GM12878 (cell line): Measurements from ENCODE around the gene ARHGAP12. TPM values are rescaled to one million over a fixed set of nuclear protein-coding genes. Genes with fewer than 3 reads are reported as not detected.

ENCODE experiments used
- ATAC-seq: fragments of 200-7000 bp; cut with Tn5 transposase; 3 replicates; pipeline ENCODE4 v1.9.1; 2020; ENCODE audit warnings: mild to moderate bottlenecking, moderate library complexity
- BruUV-seq: library from RNA; stranded (reverse); fragments of 400-500 nt; replicated peaks from 2 replicates; lab custom pipeline; 2021; lab: Mats Ljungman, UMichigan
- CTCF ChIA-PET: fragments of 300-600 bp; sonication (Branson Sonifier 250); formaldehyde crosslinking; extraction: SDS; loops from one replicate; lab custom pipeline; 2021; ENCODE audit warnings: inconsistent platforms; lab: Yijun Ruan, JAX
- POLR2A ChIA-PET: fragments of 350-600 bp; formaldehyde crosslinking; extraction: SDS; loops from one replicate; lab custom pipeline; 2021; ENCODE audit warnings: inconsistent platforms; lab: Charles Lee
- RAD21 ChIA-PET: fragments of 300-600 bp; sonication (Branson Sonifier 250); formaldehyde crosslinking; loops from one replicate; lab custom pipeline; 2023; ENCODE audit warnings: antibody characterized with exemption; ENCODE audit not compliant: unreplicated experiment; lab: Charles Lee
- SMC1A ChIA-PET: fragments of 300-600 bp; sonication (Branson Sonifier 250); formaldehyde crosslinking; loops from one replicate; lab custom pipeline; 2023; ENCODE audit not compliant: unreplicated experiment, uncharacterized antibody; lab: Charles Lee
- DNase-seq: peaks from one replicate; pipeline ENCODE4 v3.0.0-alpha.2; 2011; ENCODE audit warnings: low read depth, low spot score
- FAIRE-seq: peaks from 3 replicates; lab custom pipeline; 2011; peaks lifted over from hg19 to GRCh38; lab: Jason Lieb, UNC
- H2AFZ ChIP-seq: 2 replicates; pipeline ENCODE4 v1.6.0; 2011; ENCODE audit warnings: low read depth, low read length, control low read depth; ENCODE audit not compliant: control insufficient read depth
- H3K27ac ChIP-seq: 2 replicates; pipeline ENCODE4 v1.5.1; 2011; ENCODE audit warnings: control low read depth; ENCODE audit not compliant: control insufficient read depth, insufficient read depth
- H3K27me3 ChIP-seq, 2 experiments: replicated peaks in 1 of 2; 2 replicates each; pipeline versions ENCODE4 v1.6.0 to v1.6.1; 2011; ENCODE audit warnings: low read length in 1 of 2; ENCODE audit not compliant: control insufficient read depth in 2 of 2, insufficient read depth in 2 of 2
- H3K36me3 ChIP-seq, 2 experiments: 2 replicates each; pipeline ENCODE4 v1.5.1; 2011; ENCODE audit warnings: low read length in 1 of 2; ENCODE audit not compliant: control insufficient read depth in 2 of 2, insufficient read depth in 2 of 2
- H3K4me1 ChIP-seq: 2 replicates; pipeline ENCODE4 v1.6.1; 2011; ENCODE audit warnings: mild to moderate bottlenecking, low read length, moderate library complexity, mixed read lengths; ENCODE audit not compliant: control insufficient read depth, insufficient read depth
- H3K4me2 ChIP-seq: 2 replicates; pipeline ENCODE4 v1.6.0; 2011; ENCODE audit warnings: control low read depth; ENCODE audit not compliant: control insufficient read depth, insufficient read depth
- H3K4me3 ChIP-seq: fragments of 200-600 bp; sonication (generic); 2 replicates; pipeline ENCODE4 v1.5.1; 2016
- H3K79me2 ChIP-seq: 2 replicates; pipeline ENCODE4 v1.6.0; 2011; ENCODE audit warnings: low read length; ENCODE audit not compliant: control insufficient read depth, insufficient read depth
- H3K9ac ChIP-seq: 2 replicates; pipeline ENCODE4 v1.8.0; 2011; ENCODE audit warnings: low read length, control low read depth, mixed read lengths; ENCODE audit not compliant: control insufficient read depth, insufficient read depth
- H3K9me3 ChIP-seq: replicated peaks from 3 replicates; pipeline ENCODE4 v1.5.1; 2011; ENCODE audit warnings: mild to moderate bottlenecking, low read length; ENCODE audit not compliant: control insufficient read depth, insufficient read depth
- H4K20me1 ChIP-seq: 2 replicates; pipeline ENCODE4 v1.6.0; 2011; ENCODE audit not compliant: control insufficient read depth, insufficient read depth
- BACH1 ChIP-seq: fragments of 450-650 bp; IDR thresholded peaks from 2 replicates; pipeline ENCODE4 v1.6.1; 2017; ENCODE audit warnings: mild to moderate bottlenecking, borderline replicate concordance
- BHLHE40 ChIP-seq, 2 experiments: fragments of 450-650 bp in 1 of 2; IDR thresholded peaks; 2 replicates each; pipeline ENCODE4 v1.6.1; 2011 to 2017; ENCODE audit warnings: low read depth in 2 of 2, borderline replicate concordance in 1 of 2, improper control_type of control experiment in 1 of 2, low read length in 1 of 2, mild to moderate bottlenecking in 1 of 2
- EED ChIP-seq: sonication (generic); IDR thresholded peaks from 2 replicates; pipeline ENCODE4 v1.6.1; 2016; ENCODE audit warnings: antibody characterized with exemption, low read depth
- YY1 ChIP-seq: IDR thresholded peaks from 2 replicates; pipeline ENCODE4 v1.6.1; 2011; ENCODE audit warnings: low read depth, mild to moderate bottlenecking, low read length
- ZNF687 ChIP-seq: fragments of 450-650 bp; IDR thresholded peaks from 2 replicates; pipeline ENCODE4 v1.6.1; 2017; ENCODE audit warnings: mild to moderate bottlenecking, moderate library complexity
- WGBS: methylation state at CpG from one replicate; pipeline ENCODE4 v1.1.6; 2016; ENCODE audit warnings: low lambda C conversion rate; ENCODE audit not compliant: insufficient replicate concordance, insufficient coverage; ENCODE audit errors: missing lambda C conversion rate; 5-methylcytosine and 5-hydroxymethylcytosine counted together
- in situ Hi-C: fragments of 300-500 bp; cut with MboI; formaldehyde crosslinking; loops from 9 replicates; pipeline ENCODE4 v1.14.3; 2018; ENCODE audit warnings: mixed read lengths
- intact Hi-C: fragments of 100-400 bp; cut with micrococcal nuclease; formaldehyde crosslinking; loops from one replicate; pipeline ENCODE4 v1.14.2; 2022; ENCODE audit not compliant: unreplicated experiment
- polyA plus RNA-seq, 11 experiments: library from polyadenylated mRNA; depleted of rRNA in 4 of 11; unstranded in 6 of 11; stranded (reverse) in 5 of 11; fragments of >200 nt; fragmentation: Nextera tagmentation in 4 of 11; fragmentation: Illumina TruSeq in 1 of 11; extraction: Ambion mirVana in 4 of 11; extraction: Trizol in 1 of 11; gene quantifications; 1 replicate in 1 of 11; 2 replicates in 10 of 11; pipeline versions ENCODE4 v1.2.1 to v1.2.3, GENCODE V29; 2011 to 2016; ENCODE audit warnings: inconsistent platforms in 2 of 11, missing spikeins in 2 of 11, low read depth in 1 of 11
- total RNA-seq, 4 experiments: library from RNA; depleted of rRNA in 3 of 4; stranded (reverse); fragments of >200 nt in 3 of 4; fragmentation: Illumina TruSeq in 1 of 4; extraction: Trizol in 1 of 4; gene quantifications; 2 replicates each; pipeline versions ENCODE4 v1.2.1 to v1.2.3, GENCODE V29; 2013 to 2021

The ARHGAP12 gene
- total and polyA plus RNA-seq, 10 of the 15 experiments (the other 5 are each of a cell fraction or from before 2014, with no cell fraction given) = 5.4 to 15.6 (median 8.5) TPM

- ChIA-PET CTCF (interaction anchor here (0.9 to 2.5 kb wide), 3 partner anchors 12 to 15 kb away, joined by 3 to 11 read pairs (median 4); no protein-coding TSS in a partner anchor), SMC1A (interaction anchor here (0.6 to 1.6 kb wide), 6 partner anchors 7 to 630 kb away, joined by 3 to 5 read pairs (median 3); no protein-coding TSS in a partner anchor), RAD21 (interaction anchor here (0.6 to 1.5 kb wide), 2 partner anchors 29 to 388 kb away, joined by 3 read pairs; no protein-coding TSS in a partner anchor), POLR2A (no interaction called here)
- Histone ChIP-seq H3K27ac (no peak overlapping the region), H3K9ac (no peak overlapping the region), H4K20me1 (no peaks in the 10 kb centered on the region), H3K36me3 (0 out of 4 replicates have a peak, but pooled peaks cover 0 to 2% of the 10 kb centered on the region in 2 experiments), H3K4me2 (no peak overlapping the region), H3K4me1 (no peaks in the 10 kb centered on the region), H2AFZ (no peak overlapping the region), H3K27me3 (no peaks in the 10 kb centered on the region), H3K9me3 (no peaks in the 10 kb centered on the region), H3K79me2 (no peaks in the 10 kb centered on the region), H3K4me3 (no peak overlapping the region)
- in situ Hi-C loops = no loop called here
- ATAC-seq (no peak), DNase-seq (no peak), FAIRE-seq (no peak)
- TF ChIP-seq ZNF687 = no peak
- TF ChIP-seq BHLHE40 (IDR thresholded peaks at IDR 0.05; ENCODE audit: borderline replicate concordance in 1 of 2, low read depth in 2 of 2, low read length in 1 of 2) = no peak
- TF ChIP-seq EED = no peak
- TF ChIP-seq BACH1 = no peak
- no peak for TF ChIP-seq YY1
- WGBS = 99% methylated on average over 3 of the region's 3 CpGs
- intact Hi-C loops = no loop called here
- no TSS peak for BruUV-seq
Measured at GRCh38 chr10:31820778-31821369, 107.8 kb downstream of the ARHGAP12 start.
